GM12878 (cell line): ENCODE measurements around the gene MYLIP. TPM values are rescaled to one million over a fixed set of nuclear protein-coding genes. Genes with fewer than 3 reads are reported as not detected.
A peak's percentile ranks its signal among the peaks of the same experiment; 100 is the strongest.

ENCODE experiments used
- ATAC-seq: fragments of 200-7000 bp; cut with Tn5 transposase; 3 replicates; pipeline ENCODE4 v1.9.1; 2020; ENCODE audit warnings: mild to moderate bottlenecking, moderate library complexity
- BruUV-seq: library from RNA; stranded (reverse); fragments of 400-500 nt; replicated peaks from 2 replicates; lab custom pipeline; 2021; lab: Mats Ljungman, UMichigan
- CTCF ChIA-PET: fragments of 300-600 bp; sonication (Branson Sonifier 250); formaldehyde crosslinking; extraction: SDS; loops from one replicate; lab custom pipeline; 2021; ENCODE audit warnings: inconsistent platforms; lab: Yijun Ruan, JAX
- POLR2A ChIA-PET: fragments of 350-600 bp; formaldehyde crosslinking; extraction: SDS; loops from one replicate; lab custom pipeline; 2021; ENCODE audit warnings: inconsistent platforms; lab: Charles Lee
- RAD21 ChIA-PET: fragments of 300-600 bp; sonication (Branson Sonifier 250); formaldehyde crosslinking; loops from one replicate; lab custom pipeline; 2023; ENCODE audit warnings: antibody characterized with exemption; ENCODE audit not compliant: unreplicated experiment; lab: Charles Lee
- SMC1A ChIA-PET: fragments of 300-600 bp; sonication (Branson Sonifier 250); formaldehyde crosslinking; loops from one replicate; lab custom pipeline; 2023; ENCODE audit not compliant: unreplicated experiment, uncharacterized antibody; lab: Charles Lee
- DNase-seq: peaks from one replicate; pipeline ENCODE4 v3.0.0-alpha.2; 2011; ENCODE audit warnings: low read depth, low spot score
- FAIRE-seq: peaks from 3 replicates; lab custom pipeline; 2011; peaks lifted over from hg19 to GRCh38; lab: Jason Lieb, UNC
- H2AFZ ChIP-seq: 2 replicates; pipeline ENCODE4 v1.6.0; 2011; ENCODE audit warnings: low read depth, low read length, control low read depth; ENCODE audit not compliant: control insufficient read depth
- H3K27ac ChIP-seq: 2 replicates; pipeline ENCODE4 v1.5.1; 2011; ENCODE audit warnings: control low read depth; ENCODE audit not compliant: control insufficient read depth, insufficient read depth
- H3K27me3 ChIP-seq, 2 experiments: replicated peaks in 1 of 2; 2 replicates each; pipeline versions ENCODE4 v1.6.0 to v1.6.1; 2011; ENCODE audit warnings: low read length in 1 of 2; ENCODE audit not compliant: control insufficient read depth in 2 of 2, insufficient read depth in 2 of 2
- H3K36me3 ChIP-seq, 2 experiments: 2 replicates each; pipeline ENCODE4 v1.5.1; 2011; ENCODE audit warnings: low read length in 1 of 2; ENCODE audit not compliant: control insufficient read depth in 2 of 2, insufficient read depth in 2 of 2
- H3K4me1 ChIP-seq: 2 replicates; pipeline ENCODE4 v1.6.1; 2011; ENCODE audit warnings: mild to moderate bottlenecking, low read length, moderate library complexity, mixed read lengths; ENCODE audit not compliant: control insufficient read depth, insufficient read depth
- H3K4me2 ChIP-seq: 2 replicates; pipeline ENCODE4 v1.6.0; 2011; ENCODE audit warnings: control low read depth; ENCODE audit not compliant: control insufficient read depth, insufficient read depth
- H3K4me3 ChIP-seq: fragments of 200-600 bp; sonication (generic); 2 replicates; pipeline ENCODE4 v1.5.1; 2016
- H3K79me2 ChIP-seq: 2 replicates; pipeline ENCODE4 v1.6.0; 2011; ENCODE audit warnings: low read length; ENCODE audit not compliant: control insufficient read depth, insufficient read depth
- H3K9ac ChIP-seq: 2 replicates; pipeline ENCODE4 v1.8.0; 2011; ENCODE audit warnings: low read length, control low read depth, mixed read lengths; ENCODE audit not compliant: control insufficient read depth, insufficient read depth
- H3K9me3 ChIP-seq: replicated peaks from 3 replicates; pipeline ENCODE4 v1.5.1; 2011; ENCODE audit warnings: mild to moderate bottlenecking, low read length; ENCODE audit not compliant: control insufficient read depth, insufficient read depth
- H4K20me1 ChIP-seq: 2 replicates; pipeline ENCODE4 v1.6.0; 2011; ENCODE audit not compliant: control insufficient read depth, insufficient read depth
- IKZF2 ChIP-seq, 2 experiments: fragments of 450-650 bp; IDR thresholded peaks; 2 replicates each; pipeline ENCODE4 v1.6.1; 2017; ENCODE audit warnings: mild to moderate bottlenecking in 2 of 2, moderate library complexity in 2 of 2
- SMARCA5 ChIP-seq: fragments of 450-650 bp; IDR thresholded peaks from 2 replicates; pipeline ENCODE4 v1.6.1; 2017; ENCODE audit warnings: mild to moderate bottlenecking
- SPI1 ChIP-seq: IDR thresholded peaks from 2 replicates; pipeline ENCODE4 v1.6.1; 2011; ENCODE audit warnings: low read depth, mild to moderate bottlenecking, low read length, moderate library complexity, borderline replicate concordance; ENCODE audit not compliant: insufficient read depth
- WGBS: methylation state at CpG from one replicate; pipeline ENCODE4 v1.1.6; 2016; ENCODE audit warnings: low lambda C conversion rate; ENCODE audit not compliant: insufficient replicate concordance, insufficient coverage; ENCODE audit errors: missing lambda C conversion rate; 5-methylcytosine and 5-hydroxymethylcytosine counted together
- in situ Hi-C: fragments of 300-500 bp; cut with MboI; formaldehyde crosslinking; loops from 9 replicates; pipeline ENCODE4 v1.14.3; 2018; ENCODE audit warnings: mixed read lengths
- intact Hi-C: fragments of 100-400 bp; cut with micrococcal nuclease; formaldehyde crosslinking; loops from one replicate; pipeline ENCODE4 v1.14.2; 2022; ENCODE audit not compliant: unreplicated experiment
- polyA plus RNA-seq, 11 experiments: library from polyadenylated mRNA; depleted of rRNA in 4 of 11; unstranded in 6 of 11; stranded (reverse) in 5 of 11; fragments of >200 nt; fragmentation: Nextera tagmentation in 4 of 11; fragmentation: Illumina TruSeq in 1 of 11; extraction: Ambion mirVana in 4 of 11; extraction: Trizol in 1 of 11; gene quantifications; 1 replicate in 1 of 11; 2 replicates in 10 of 11; pipeline versions ENCODE4 v1.2.1 to v1.2.3, GENCODE V29; 2011 to 2016; ENCODE audit warnings: inconsistent platforms in 2 of 11, missing spikeins in 2 of 11, low read depth in 1 of 11
- total RNA-seq, 4 experiments: library from RNA; depleted of rRNA in 3 of 4; stranded (reverse); fragments of >200 nt in 3 of 4; fragmentation: Illumina TruSeq in 1 of 4; extraction: Trizol in 1 of 4; gene quantifications; 2 replicates each; pipeline versions ENCODE4 v1.2.1 to v1.2.3, GENCODE V29; 2013 to 2021
- TF ChIP-seq, protein P1 (sequence below): fragments of 450-650 bp; IDR thresholded peaks from 2 replicates; pipeline ENCODE4 v1.6.1; 2017; ENCODE audit warnings: low read depth, mild to moderate bottlenecking, moderate library complexity

The MYLIP gene
- total and polyA plus RNA-seq, 10 of the 15 experiments (the other 5 are each of a cell fraction or from before 2014, with no cell fraction given): 5.3 to 123 (median 12.5) TPM

DNA sequence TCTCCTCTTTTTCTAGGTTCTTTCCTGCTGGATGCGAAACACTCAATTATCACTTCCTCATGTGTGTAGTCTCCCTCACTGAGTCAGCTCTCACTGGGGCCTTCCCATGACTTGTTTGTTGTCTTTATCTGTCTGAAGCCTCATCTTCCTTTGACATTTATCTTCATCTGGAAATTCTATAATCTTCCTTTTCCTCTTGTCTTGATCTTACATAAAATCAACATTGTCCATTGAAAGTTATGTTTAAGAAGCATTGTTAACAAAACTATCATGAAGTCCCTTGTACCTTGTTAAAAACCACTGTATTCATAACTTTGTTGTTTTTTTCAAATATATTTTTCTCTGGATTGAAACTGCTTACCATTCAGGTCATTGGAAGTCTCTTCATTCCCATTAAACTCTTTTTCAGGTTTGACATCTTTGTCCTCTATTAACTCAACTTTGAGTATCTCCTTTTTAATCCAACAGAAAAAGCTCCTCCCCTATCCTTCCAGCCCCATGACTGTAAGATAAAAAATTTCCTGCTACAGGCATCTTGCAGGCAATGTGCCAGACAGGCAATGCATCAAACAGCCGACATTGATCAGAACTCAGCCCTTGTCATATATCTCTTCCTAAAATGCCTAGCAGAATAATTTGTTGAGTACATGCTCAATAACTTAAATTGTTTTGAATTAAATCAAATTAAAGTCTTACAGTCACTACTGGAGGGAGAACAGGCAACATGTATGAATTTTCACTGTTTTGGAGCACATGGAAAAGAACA is 34.8 kb downstream of the MYLIP start:
- Histone ChIP-seq H4K20me1 (no peaks in the 10 kb centered on the region), H2AFZ (no peak overlapping the region), H3K9me3 (no peaks in the 10 kb centered on the region), H3K9ac (no peak overlapping the region), H3K27me3 (no peaks in the 10 kb centered on the region), H3K4me1 (peaks cover 24% of the 10 kb centered on the region), H3K27ac (no peak overlapping the region), H3K79me2 (no peaks in the 10 kb centered on the region), H3K4me3 (no peak overlapping the region), H3K4me2 (no peak overlapping the region), H3K36me3 (no peaks in the 10 kb centered on the region)
- peak; percentile 23 for FAIRE-seq
- ChIA-PET POLR2A (interaction anchor here (0.8 kb wide), 2 partner anchors 32 to 393 kb away, joined by 3 read pairs; no protein-coding TSS in a partner anchor), RAD21 (interaction anchor here (0.8 to 2.3 kb wide), 10 partner anchors 17 to 315 kb away, joined by 3 to 9 read pairs (median 4); partner anchors contain the start of gene MYLIP), SMC1A (interaction anchor here (0.6 to 2.9 kb wide), 18 partner anchors 8 to 471 kb away, joined by 3 to 18 read pairs (median 5); partner anchors contain the start of gene MYLIP), CTCF (interaction anchor here (0.9 to 1.9 kb wide), 6 partner anchors 10 to 392 kb away, joined by 3 to 8 read pairs (median 4); no protein-coding TSS in a partner anchor)
- DNase-seq: no peak
- in situ Hi-C loops (no loop called here), intact Hi-C loops (no loop called here)
- ATAC-seq: peak; percentile 51
- BruUV-seq: no TSS peak
- TF ChIP-seq SMARCA5: no peak
- TF ChIP-seq, protein P1, sequence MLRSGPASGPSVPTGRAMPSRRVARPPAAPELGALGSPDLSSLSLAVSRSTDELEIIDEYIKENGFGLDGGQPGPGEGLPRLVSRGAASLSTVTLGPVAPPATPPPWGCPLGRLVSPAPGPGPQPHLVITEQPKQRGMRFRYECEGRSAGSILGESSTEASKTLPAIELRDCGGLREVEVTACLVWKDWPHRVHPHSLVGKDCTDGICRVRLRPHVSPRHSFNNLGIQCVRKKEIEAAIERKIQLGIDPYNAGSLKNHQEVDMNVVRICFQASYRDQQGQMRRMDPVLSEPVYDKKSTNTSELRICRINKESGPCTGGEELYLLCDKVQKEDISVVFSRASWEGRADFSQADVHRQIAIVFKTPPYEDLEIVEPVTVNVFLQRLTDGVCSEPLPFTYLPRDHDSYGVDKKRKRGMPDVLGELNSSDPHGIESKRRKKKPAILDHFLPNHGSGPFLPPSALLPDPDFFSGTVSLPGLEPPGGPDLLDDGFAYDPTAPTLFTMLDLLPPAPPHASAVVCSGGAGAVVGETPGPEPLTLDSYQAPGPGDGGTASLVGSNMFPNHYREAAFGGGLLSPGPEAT: 0 out of 2 replicates have a peak, but pooled peaks have one; percentile 24
- peak; percentile 38; the same call in 1 of the 2 replicates for TF ChIP-seq SPI1
- TF ChIP-seq IKZF2 (IDR thresholded peaks at IDR 0.05): peak; percentile 30 to 34; a peak in 1 of 4 replicates
- TF ChIP-seq, all 136 proteins: peak for 3
- 23% methylated on average over 2 of the region's 2 CpGs for WGBS
